GM12865 (cell line): Measurements from ENCODE around the gene CSRP3.

Experiments
- DNase-seq: peaks from one replicate; pipeline ENCODE4 v3.0.0; 2010; ENCODE audit warnings: low read depth
- H3K4me3 ChIP-seq: 2 replicates; pipeline ENCODE4 v1.5.1; 2011; ENCODE audit warnings: mild to moderate bottlenecking, low read depth, low read length, control low read depth
- CTCF ChIP-seq: IDR thresholded peaks from 2 replicates; pipeline ENCODE4 v1.5.1; 2011; ENCODE audit warnings: low read length, control low read depth, low read depth, inconsistent platforms; ENCODE audit not compliant: insufficient read depth; ENCODE audit errors: missing control alignments

The CSRP3 gene

GRCh38 chr11:19243143-19243542 lies 41.4 kb upstream of the CSRP3 start:
- DNase-seq: no peak
- H3K4me3 ChIP-seq: no peak overlapping the region
- no peak for TF ChIP-seq CTCF

- no peak for TF ChIP-seq CTCF
- no peak for DNase-seq
- H3K4me3 ChIP-seq: peak overlapping the region; percentile 73
Measured at GRCh38 chr11:19242179-19242932, 40.6 kb upstream of the CSRP3 start.

- DNase-seq: peak; percentile 71
Measured at GRCh38 chr11:19241260-19242178, 39.7 kb upstream of the CSRP3 start.

GRCh38 chr11:19240420-19241259 lies 38.9 kb upstream of the CSRP3 start, which contains the start of gene E2F8:
Gene E2F8, minus strand, starts transcription at chr11:19240945. Its CDS starts 824 bp downstream, at chr11:19240121.
- DNase-seq: peak; percentile 98
- peak within 1 kb of the TSS; percentile 89 for H3K4me3 ChIP-seq
- no peak for TF ChIP-seq CTCF

More at GRCh38 chr11:19241260-19242178, 39.7 kb upstream of the CSRP3 start:
- TF ChIP-seq CTCF: no peak
- H3K4me3 ChIP-seq: peak overlapping the region; percentile 73

GRCh38 chr11:19239039-19239438 lies 37.3 kb upstream of the CSRP3 start:
- peak; percentile 26 for DNase-seq
- no peak for TF ChIP-seq CTCF
- peak overlapping the region; percentile 89 for H3K4me3 ChIP-seq

GRCh38 chr11:19237813-19238212 lies 36.0 kb upstream of the CSRP3 start:
- no peak overlapping the region for H3K4me3 ChIP-seq
- DNase-seq: no peak
- TF ChIP-seq CTCF: no peak
